ENCODE results near the gene SNX22. TPM values are rescaled to one million over a fixed set of nuclear protein-coding genes. Genes with fewer than 3 reads are reported as not detected.

SNX22 gene
- total RNA-seq, 1 donor from 2014 or later, result 7.3 TPM

DNA sequence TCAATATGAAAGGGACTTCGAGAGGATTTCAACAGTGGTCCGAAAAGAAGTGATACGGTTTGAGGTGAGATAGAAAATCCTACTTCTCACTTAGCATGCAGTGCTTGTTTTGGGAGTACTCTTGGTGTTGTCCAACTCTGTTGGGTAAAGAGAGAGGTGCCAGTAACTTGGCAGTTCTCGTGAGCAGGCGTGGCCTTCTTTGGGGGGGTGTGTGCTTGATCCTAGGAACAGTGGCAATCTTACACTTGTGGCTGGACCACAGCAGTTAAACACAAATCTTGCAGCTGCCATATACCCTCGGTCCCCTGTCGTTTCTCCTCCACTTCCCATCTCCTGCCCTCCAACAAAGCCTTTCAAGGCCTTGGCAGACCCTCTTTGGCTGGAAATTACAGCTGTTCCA is 15.2 kb upstream of the SNX22 start:
- Mint-ChIP-seq H3K4me1 (ENCODE audit: low read depth) (no peaks in the 10 kb centered on the region), H3K4me3 (ENCODE audit: low read depth) (no peak overlapping the region), H3K27me3 (no peaks in the 10 kb centered on the region), H3K27ac (no peak overlapping the region), H3K36me3 (ENCODE audit: insufficient read depth) (peaks cover 20% of the 10 kb centered on the region), H3K9me3 (ENCODE audit: low read depth) (no peaks in the 10 kb centered on the region)
- DNase-seq (ENCODE audit: low spot score, unreplicated experiment), result no peak
- TF ChIP-seq, protein P1, sequence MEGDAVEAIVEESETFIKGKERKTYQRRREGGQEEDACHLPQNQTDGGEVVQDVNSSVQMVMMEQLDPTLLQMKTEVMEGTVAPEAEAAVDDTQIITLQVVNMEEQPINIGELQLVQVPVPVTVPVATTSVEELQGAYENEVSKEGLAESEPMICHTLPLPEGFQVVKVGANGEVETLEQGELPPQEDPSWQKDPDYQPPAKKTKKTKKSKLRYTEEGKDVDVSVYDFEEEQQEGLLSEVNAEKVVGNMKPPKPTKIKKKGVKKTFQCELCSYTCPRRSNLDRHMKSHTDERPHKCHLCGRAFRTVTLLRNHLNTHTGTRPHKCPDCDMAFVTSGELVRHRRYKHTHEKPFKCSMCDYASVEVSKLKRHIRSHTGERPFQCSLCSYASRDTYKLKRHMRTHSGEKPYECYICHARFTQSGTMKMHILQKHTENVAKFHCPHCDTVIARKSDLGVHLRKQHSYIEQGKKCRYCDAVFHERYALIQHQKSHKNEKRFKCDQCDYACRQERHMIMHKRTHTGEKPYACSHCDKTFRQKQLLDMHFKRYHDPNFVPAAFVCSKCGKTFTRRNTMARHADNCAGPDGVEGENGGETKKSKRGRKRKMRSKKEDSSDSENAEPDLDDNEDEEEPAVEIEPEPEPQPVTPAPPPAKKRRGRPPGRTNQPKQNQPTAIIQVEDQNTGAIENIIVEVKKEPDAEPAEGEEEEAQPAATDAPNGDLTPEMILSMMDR (IDR thresholded peaks at IDR 0.05; ENCODE audit: unreplicated experiment), result no peak

DNA sequence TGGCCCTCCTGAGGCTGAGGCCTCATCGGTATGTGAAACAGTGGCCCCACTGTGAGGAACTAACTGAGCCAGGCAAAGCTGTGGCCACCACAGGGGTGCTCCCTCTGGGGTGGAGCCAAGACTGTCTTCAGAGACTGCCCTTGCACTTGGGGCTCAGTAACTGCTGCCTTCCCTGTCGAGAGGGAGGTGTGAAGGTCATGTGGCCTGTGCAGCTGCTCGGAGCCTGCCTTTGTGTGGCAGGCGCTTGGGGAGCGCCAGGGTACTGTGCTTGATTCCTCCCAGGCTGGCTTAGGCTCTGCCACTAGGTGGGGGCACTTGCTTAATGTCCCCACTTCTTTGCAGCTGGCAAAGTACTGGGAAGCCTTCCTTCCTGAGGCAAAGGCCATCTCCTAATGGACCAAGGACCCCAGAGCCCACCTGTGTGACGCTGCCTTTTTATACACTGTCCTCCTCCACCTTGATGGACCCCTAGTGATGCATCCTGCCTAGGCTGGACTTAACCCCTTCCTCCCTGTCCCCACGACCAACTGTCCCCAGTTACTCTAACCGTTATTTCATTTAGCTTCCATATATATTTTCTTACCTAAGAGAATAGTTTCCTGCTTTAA is 14.2 kb upstream of the SNX22 start:
- TF ChIP-seq, protein P1 (IDR thresholded peaks at IDR 0.05; ENCODE audit: unreplicated experiment), result no peak

DNA sequence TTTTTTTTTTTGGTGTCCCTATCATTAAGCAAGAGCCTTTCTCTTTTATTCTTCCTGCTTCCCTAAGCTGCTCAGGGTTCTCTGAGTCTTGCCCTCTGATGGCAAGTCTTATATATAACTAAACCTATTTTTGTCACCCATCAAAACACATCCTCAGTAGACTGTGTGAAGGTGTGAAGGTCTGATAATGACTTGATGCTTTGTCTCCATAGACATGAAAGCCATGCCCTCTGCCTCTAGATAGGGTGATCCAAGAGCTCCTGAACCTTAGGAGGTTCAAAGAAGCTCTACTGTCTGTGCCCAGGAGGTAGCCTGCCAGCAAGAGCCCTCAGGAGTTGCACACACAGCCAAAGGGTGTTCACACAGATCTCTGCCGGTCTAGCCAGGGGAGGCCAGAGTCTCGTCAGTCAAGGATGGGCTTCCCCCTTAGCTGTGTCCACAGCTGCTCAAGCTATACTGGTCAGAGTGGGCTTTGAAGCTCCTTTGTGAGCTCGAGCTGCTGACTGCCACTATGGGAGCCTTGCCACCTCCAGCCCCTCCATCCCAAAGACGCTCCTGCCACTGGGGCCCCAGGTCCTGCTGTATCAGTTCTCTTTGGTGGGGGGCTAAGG is 13.1 kb upstream of the SNX22 start:
- no peak overlapping the region for H3K4me3 Mint-ChIP-seq (ENCODE audit: low read depth)
- no peak for DNase-seq (ENCODE audit: low spot score, unreplicated experiment)
- H3K36me3 Mint-ChIP-seq (ENCODE audit: insufficient read depth), result peaks cover 10% of the 10 kb centered on the region
- H3K4me1 Mint-ChIP-seq (ENCODE audit: low read depth), result peaks cover 2% of the 10 kb centered on the region
- TF ChIP-seq, protein P1 (IDR thresholded peaks at IDR 0.05; ENCODE audit: unreplicated experiment), result no peak
- no peaks in the 10 kb centered on the region for H3K9me3 Mint-ChIP-seq (ENCODE audit: low read depth)
- H3K27ac Mint-ChIP-seq, result no peak overlapping the region
- H3K27me3 Mint-ChIP-seq, result no peaks in the 10 kb centered on the region

More for the DNA sequence above, 14.2 kb upstream of the SNX22 start:
- Mint-ChIP-seq H3K4me1 (ENCODE audit: low read depth) (no peaks in the 10 kb centered on the region), H3K4me3 (ENCODE audit: low read depth) (no peak overlapping the region), H3K36me3 (ENCODE audit: insufficient read depth) (peaks cover 13% of the 10 kb centered on the region), H3K9me3 (ENCODE audit: low read depth) (no peaks in the 10 kb centered on the region), H3K27me3 (no peaks in the 10 kb centered on the region), H3K27ac (no peak overlapping the region)
- DNase-seq (ENCODE audit: low spot score, unreplicated experiment), result no peak

DNA sequence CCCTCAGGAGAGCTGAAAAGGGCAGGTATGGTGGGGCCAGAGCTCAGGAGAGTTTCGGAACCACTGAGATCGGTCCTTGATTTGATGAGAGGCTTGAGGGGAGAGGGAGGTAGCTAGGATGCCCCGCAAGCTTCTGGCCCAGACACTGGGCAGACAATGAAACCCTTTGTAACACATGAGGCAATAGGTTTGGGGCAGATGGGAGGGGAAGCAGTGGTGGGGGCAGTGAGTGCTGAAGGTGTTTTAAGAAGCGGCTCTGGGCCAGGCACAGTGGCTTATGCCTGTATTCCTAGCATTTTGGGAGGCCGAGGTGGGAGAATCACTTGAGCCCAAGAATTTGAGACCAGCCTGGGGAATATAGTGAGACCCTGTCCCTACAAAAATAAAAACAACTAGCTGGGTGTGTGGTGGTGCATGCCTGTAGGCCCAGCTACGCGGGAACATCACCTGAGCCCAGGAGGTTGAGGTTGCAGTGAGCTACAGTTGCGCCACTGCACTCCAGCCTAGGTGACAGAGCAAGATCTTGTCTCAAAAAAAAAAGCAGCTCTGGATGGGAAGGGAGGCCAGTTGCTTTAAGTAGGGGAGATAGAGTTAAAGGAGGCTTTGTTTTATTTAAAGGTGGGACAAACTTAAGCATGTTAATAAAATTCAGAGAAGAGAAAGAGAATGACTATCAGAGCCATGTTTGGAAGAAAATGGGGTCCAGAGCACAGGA is 9.6 kb upstream of the SNX22 start:
- Mint-ChIP-seq H3K9me3 (ENCODE audit: low read depth) (no peaks in the 10 kb centered on the region), H3K4me1 (ENCODE audit: low read depth) (peaks cover 12% of the 10 kb centered on the region), H3K27me3 (no peaks in the 10 kb centered on the region), H3K27ac (peak overlapping the region; percentile 48), H3K36me3 (ENCODE audit: insufficient read depth) (peaks cover 10% of the 10 kb centered on the region), H3K4me3 (ENCODE audit: low read depth) (no peak overlapping the region)
- TF ChIP-seq, protein P1 (IDR thresholded peaks at IDR 0.05; ENCODE audit: unreplicated experiment), result no peak
- no peak for DNase-seq (ENCODE audit: low spot score, unreplicated experiment)

DNA sequence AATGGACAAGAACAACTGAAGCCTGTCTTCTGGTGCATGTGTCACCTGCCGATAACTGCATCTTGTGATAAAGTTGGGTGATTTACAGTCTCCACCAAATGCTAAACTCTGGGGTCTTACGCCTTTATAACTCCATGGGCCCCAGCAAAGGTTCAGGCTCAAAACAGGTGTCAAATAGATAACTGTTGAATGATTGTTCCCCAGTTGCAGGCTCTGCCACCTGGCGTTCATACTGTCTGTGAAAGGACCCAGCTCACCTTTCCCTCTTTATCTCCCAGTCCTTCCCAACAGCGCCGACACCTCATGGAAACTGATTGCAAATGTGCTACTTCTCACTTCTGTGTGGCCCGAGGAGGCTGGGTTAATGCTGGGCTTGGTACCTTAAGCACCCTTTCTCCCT is 8.3 kb upstream of the SNX22 start:
- H3K9me3 Mint-ChIP-seq (ENCODE audit: low read depth), result no peaks in the 10 kb centered on the region
- TF ChIP-seq, protein P1 (IDR thresholded peaks at IDR 0.05; ENCODE audit: unreplicated experiment), result no peak
- H3K36me3 Mint-ChIP-seq (ENCODE audit: insufficient read depth), result peaks cover 7% of the 10 kb centered on the region
- H3K27me3 Mint-ChIP-seq, result no peaks in the 10 kb centered on the region
- H3K4me1 Mint-ChIP-seq (ENCODE audit: low read depth), result peaks cover 16% of the 10 kb centered on the region
- no peak for DNase-seq (ENCODE audit: low spot score, unreplicated experiment)
- H3K4me3 Mint-ChIP-seq (ENCODE audit: low read depth), result no peak overlapping the region
- no peak overlapping the region for H3K27ac Mint-ChIP-seq
